NCI-H510A treated with DMSO at 0.1 percent for 48 hours (cell line): ENCODE results near the gene RPA1.

Experiments
- DNase-seq: peaks from one replicate; lab custom pipeline; 2025; lab: John Stamatoyannopoulos, UW

Gene RPA1

GRCh38 chr17:1909985-1910384, 80.2 kb downstream of the RPA1 start:
- DNase-seq: no peak

GRCh38 chr17:1912146-1912545, 82.3 kb downstream of the RPA1 start:
- DNase-seq: no peak

GRCh38 chr17:1913702-1914101, 83.9 kb downstream of the RPA1 start:
- DNase-seq: no peak

GRCh38 chr17:1914661-1915083, 84.9 kb downstream of the RPA1 start:
- no peak for DNase-seq

- no peak for DNase-seq
Observed at GRCh38 chr17:1915889-1916288, 86.1 kb downstream of the RPA1 start.

GRCh38 chr17:1916316-1916715, 86.5 kb downstream of the RPA1 start:
- peak; percentile 25 for DNase-seq

- no peak for DNase-seq
Observed at GRCh38 chr17:1916963-1917715, 87.3 kb downstream of the RPA1 start.

GRCh38 chr17:1918346-1919162, 88.7 kb downstream of the RPA1 start:
- DNase-seq: no peak

GRCh38 chr17:1919201-1919600, 89.4 kb downstream of the RPA1 start:
- DNase-seq: no peak

GRCh38 chr17:1920948-1921351, 91.1 kb downstream of the RPA1 start:
- DNase-seq: no peak

- DNase-seq: no peak
Observed at GRCh38 chr17:1928976-1929375, 99.2 kb downstream of the RPA1 start.

GRCh38 chr17:1930337-1930645, 100.5 kb downstream of the RPA1 start:
- DNase-seq: no peak

- peak; percentile 3 for DNase-seq
Observed at GRCh38 chr17:1931844-1932579, 102.2 kb downstream of the RPA1 start.

GRCh38 chr17:1933875-1934715, 104.3 kb downstream of the RPA1 start:
- DNase-seq: no peak

- no peak for DNase-seq
Observed at GRCh38 chr17:1934901-1935300, 105.1 kb downstream of the RPA1 start.

GRCh38 chr17:1936766-1937165, 107.0 kb downstream of the RPA1 start:
- no peak for DNase-seq

- no peak for DNase-seq
Observed at GRCh38 chr17:1937461-1937860, 107.7 kb downstream of the RPA1 start.

GRCh38 chr17:1939981-1940809, 110.4 kb downstream of the RPA1 start:
- DNase-seq: no peak

- DNase-seq: no peak
Observed at GRCh38 chr17:1940810-1941185, 111.0 kb downstream of the RPA1 start.

GRCh38 chr17:1941272-1942065, 111.7 kb downstream of the RPA1 start:
- DNase-seq: no peak
